ENCODE results near the gene CGB5.

GRCh38 chr19:49022116-49022515, 21.5 kb upstream of the CGB5 start:
- no peak for TF ChIP-seq CTCF (conservative IDR thresholded peaks at IDR 0.05; ENCODE audit: low read depth, low read length)
- no peak for TF ChIP-seq EZH2 (IDR thresholded peaks at IDR 0.05; ENCODE audit: low read length, unreplicated experiment)
- no peak for TF ChIP-seq EZH2phosphoT487 (IDR thresholded peaks at IDR 0.05; ENCODE audit: borderline replicate concordance, low read length)

All from PC-3 (cell line).